ENCODE data around the gene POU2AF3. TPM values are rescaled to one million over a fixed set of nuclear protein-coding genes. Genes with fewer than 3 reads are reported as not detected.

Gene POU2AF3
- total RNA-seq, 4 donors from 2014 or later: 0.50 to 4.7 (median 0.84) TPM; not detected in 1

DNA sequence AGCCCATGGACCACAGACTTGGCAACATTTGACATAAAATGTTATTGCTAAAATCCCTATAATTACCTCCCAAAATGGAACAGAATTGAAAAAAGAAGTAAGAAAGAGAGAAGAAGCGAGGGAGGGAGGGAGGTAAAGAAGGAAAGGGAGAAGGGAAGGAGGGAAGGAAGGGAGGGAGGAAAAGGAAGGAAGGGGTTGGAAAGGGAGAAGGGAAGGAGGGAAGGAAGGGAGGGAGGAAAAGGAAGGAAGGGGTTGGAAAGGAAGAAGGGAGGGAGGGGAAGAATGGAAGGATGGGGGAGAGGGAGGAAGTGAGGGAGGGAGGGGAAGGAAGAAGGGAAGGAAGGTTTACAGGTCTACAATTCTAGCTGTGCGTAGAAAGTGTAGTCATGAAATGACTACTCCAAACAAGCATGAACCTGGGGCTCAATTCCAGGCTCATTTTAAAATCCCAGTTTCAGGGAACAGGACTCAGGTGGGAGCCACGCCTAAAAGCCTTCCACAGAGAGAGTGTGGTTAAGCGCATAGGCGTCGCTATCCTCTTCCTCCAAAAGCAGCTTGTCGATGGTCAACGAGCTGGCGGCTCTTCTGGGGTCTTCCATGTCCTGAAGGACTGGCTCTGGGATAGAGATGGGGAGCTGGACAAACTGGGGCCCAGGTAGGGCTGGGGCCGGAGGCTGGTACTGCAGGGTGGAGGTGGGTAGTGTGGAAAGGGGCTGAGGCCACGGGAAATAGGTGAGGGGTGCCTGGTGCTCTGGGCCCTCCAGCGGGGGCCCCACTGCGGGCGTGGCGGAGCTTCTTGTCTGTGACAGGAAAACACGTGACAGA lies 55.6 kb downstream of the POU2AF3 start:
- DNase-seq (ENCODE audit: low spot score) (no peak), ATAC-seq (ENCODE audit: low FRiP score) (no peak)
- TF ChIP-seq, protein P1, sequence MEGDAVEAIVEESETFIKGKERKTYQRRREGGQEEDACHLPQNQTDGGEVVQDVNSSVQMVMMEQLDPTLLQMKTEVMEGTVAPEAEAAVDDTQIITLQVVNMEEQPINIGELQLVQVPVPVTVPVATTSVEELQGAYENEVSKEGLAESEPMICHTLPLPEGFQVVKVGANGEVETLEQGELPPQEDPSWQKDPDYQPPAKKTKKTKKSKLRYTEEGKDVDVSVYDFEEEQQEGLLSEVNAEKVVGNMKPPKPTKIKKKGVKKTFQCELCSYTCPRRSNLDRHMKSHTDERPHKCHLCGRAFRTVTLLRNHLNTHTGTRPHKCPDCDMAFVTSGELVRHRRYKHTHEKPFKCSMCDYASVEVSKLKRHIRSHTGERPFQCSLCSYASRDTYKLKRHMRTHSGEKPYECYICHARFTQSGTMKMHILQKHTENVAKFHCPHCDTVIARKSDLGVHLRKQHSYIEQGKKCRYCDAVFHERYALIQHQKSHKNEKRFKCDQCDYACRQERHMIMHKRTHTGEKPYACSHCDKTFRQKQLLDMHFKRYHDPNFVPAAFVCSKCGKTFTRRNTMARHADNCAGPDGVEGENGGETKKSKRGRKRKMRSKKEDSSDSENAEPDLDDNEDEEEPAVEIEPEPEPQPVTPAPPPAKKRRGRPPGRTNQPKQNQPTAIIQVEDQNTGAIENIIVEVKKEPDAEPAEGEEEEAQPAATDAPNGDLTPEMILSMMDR (IDR thresholded peaks at IDR 0.05): no peak

DNA sequence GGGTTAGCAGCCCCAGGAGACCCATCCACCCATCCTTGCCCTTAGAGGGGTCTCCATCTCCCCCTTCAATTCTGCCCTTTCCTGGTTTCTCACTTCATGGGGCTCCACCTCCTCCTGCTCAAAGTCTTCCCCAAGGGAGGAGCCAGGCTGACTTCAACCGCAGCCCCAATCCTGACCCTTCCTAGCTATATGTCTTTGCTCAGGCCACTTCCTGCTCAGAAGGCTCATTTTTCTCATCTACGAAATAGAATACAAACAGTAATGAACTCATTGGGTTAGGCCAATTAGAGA lies 56.2 kb downstream of the POU2AF3 start:
- TF ChIP-seq, protein P1 (IDR thresholded peaks at IDR 0.05): no peak
- no peak for DNase-seq (ENCODE audit: low spot score)
- ATAC-seq (ENCODE audit: low FRiP score): no peak

DNA sequence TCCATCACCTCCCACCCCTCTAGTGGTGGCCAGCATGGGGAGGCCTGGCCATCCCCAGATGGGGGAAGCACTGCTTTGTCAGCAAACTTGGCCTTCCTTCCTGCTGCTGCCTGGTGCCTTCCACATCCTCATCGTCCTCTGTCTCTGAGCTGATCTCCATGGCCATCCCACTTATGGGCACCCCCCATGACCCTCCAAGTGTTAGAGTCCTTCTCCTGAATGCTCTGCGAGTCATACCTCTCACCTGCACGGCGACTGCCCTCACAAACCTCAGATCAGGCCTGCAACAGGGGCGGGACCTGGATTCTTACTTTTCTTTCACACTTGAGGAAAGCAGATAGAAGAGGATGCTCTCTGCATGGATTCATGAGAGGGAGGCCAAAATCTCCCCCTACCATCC lies 56.8 kb downstream of the POU2AF3 start:
- DNase-seq (ENCODE audit: low spot score) (no peak), ATAC-seq (ENCODE audit: low FRiP score) (no peak)
- TF ChIP-seq, protein P1 (IDR thresholded peaks at IDR 0.05): no peak

DNA sequence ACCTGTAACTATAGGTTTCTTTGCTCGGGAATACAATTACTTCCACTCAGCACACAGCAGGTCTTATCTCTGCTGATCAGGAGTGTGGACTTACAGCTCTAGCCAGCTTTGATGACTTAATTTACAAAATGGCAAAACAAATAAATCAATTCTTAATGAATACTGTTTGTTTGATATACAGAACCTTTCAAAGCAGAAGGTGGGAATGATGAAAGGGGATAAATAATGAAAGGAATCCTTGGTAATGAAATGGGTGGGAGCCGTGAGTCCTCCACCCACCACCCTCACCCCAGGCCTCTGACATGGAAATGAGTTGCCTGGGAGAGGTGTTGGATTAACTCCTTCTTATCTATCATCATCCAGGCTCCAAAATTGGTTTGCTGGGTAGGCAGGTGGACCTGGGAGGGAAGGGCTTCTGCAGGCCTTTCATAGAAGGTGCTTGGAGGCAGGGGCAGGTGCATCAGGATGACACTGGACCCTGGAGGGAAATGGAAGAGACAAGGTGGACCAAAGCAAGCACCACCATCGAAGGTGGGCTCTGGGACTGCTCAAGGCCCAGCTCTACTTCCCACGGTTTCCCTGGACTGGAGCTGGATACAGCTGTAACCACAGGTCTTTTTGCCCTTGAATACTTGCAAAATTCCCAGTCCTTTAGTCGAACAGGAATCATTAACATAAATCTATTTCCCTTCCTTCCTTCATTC lies 57.8 kb downstream of the POU2AF3 start:
- no peak for DNase-seq (ENCODE audit: low spot score)
- TF ChIP-seq, protein P1 (IDR thresholded peaks at IDR 0.05): no peak
- ATAC-seq (ENCODE audit: low FRiP score): no peak

DNA sequence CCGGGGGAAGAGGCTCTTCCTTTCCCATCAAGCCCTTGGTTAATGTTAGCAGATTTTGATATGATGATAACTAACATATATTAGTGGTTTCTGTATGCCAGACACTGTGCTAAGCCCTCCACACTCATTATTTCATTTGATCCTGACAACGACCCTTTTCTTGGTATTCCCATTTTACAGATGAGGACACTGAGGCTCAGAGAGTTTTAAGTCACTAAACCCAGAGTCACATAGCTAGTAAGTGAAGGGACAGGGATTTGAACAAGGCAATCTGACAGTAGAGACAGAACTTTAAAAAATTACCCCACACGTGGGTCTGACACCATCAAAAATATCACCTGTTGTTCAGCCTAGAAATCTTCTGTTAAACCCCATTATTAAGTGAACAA lies 58.3 kb downstream of the POU2AF3 start:
- no peak for DNase-seq (ENCODE audit: low spot score)
- ATAC-seq (ENCODE audit: low FRiP score): no peak
- TF ChIP-seq, protein P1 (IDR thresholded peaks at IDR 0.05): no peak

DNA sequence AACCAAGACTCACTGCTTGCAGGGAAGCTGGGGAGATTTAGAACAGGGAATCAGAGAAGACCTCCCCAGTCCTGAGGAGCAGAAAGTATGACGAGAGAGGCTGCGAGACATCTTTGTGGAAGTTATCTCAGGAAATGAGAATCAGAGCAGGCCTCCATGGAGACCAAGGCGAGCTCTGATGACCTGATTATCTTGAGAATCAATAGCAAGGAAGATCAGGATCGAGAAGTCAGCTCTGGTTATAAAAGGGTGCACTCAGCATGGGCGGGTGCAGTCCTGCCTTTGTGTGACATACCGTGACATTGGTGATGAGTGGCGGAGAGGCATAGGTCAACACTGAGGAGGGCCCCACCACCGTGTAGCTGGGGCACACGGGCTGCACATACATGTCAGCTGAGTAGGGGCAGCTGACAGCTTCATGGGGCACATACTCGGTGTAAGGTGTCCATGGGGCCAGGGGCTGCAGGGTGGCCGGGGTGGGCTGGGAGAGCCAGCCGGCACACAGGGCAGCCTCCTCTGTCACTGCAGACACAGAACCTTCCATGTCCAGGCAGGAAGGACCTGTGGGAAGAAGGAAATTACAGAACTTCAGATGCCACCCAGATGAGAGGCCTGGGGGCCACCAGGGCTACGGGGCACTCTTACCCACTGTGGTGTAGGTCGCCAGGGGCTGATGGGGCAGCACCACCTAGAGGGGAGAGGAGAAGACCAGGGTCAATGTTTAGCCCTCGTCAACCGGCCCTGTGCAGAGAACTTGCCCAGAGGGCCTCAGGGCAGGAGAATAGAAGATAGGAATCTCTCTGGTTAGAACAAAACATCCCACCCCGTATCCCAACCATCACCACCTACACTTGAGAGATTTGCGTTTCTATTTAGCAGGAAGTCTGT lies 59.0 kb downstream of the POU2AF3 start:
- ATAC-seq (ENCODE audit: low FRiP score): no peak
- TF ChIP-seq, protein P1 (IDR thresholded peaks at IDR 0.05): no peak
- no peak for DNase-seq (ENCODE audit: low spot score)

Small RNAs within 50 kb of the gene (small RNA-seq; reads per million reads assigned to genes)
- gene MIR4491: not detected

Other genes with a start within 250 kb of the POU2AF3 start
- not detected for gene POU2AF2, start 52.8 kb upstream of the POU2AF3 start, total RNA-seq
- 1 to 10 TPM in 2 of 4 donors, under 1 TPM in 1, not detected in 1; 0.69 to 2.2 (median 1.9) TPM for gene POU2AF1, start 80.7 kb downstream of the POU2AF3 start, total RNA-seq
- not detected for gene BTG4, start 213.8 kb downstream of the POU2AF3 start, total RNA-seq
- gene HOATZ, start 216.2 kb downstream of the POU2AF3 start, total RNA-seq: not detected
- 10 to 100 TPM; 10.2 to 23.8 (median 15.4) TPM for gene LAYN, start 242.2 kb downstream of the POU2AF3 start, total RNA-seq